Astrocyte (in vitro differentiated cells and primary cell): ENCODE results near the gene CA10.

Experiments
- EZH2 ChIP-seq: IDR thresholded peaks from 2 replicates; pipeline ENCODE4 v1.6.1; 2012; ENCODE audit warnings: mild to moderate bottlenecking, low read length, inconsistent platforms; ENCODE audit not compliant: insufficient read depth
- TF ChIP-seq, protein P1 (sequence below): IDR thresholded peaks from 2 replicates; pipeline ENCODE4 v1.5.1; 2011; ENCODE audit warnings: low read depth, mild to moderate bottlenecking, inconsistent platforms, low read length, moderate library complexity; ENCODE audit not compliant: insufficient read depth

DNA sequence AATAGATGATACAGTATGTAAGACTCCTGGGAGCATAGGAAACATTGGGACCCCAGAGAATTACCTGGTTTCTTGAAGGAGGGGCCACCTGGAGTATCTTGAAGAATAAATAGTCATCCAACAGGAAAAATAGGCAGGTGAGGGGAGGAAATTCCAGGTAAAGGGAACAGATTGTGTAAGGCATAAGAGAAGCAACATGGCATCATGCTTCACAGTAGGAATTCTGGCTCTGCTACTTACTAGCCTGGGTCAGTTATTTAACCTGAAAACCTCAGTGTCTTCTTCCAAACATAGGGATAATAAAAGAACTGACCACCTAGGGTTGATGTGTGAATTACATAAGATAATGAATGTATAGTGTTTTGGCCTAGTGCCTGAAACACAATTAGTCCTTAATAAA, 122.1 kb downstream of the CA10 start:
- TF ChIP-seq, protein P1, sequence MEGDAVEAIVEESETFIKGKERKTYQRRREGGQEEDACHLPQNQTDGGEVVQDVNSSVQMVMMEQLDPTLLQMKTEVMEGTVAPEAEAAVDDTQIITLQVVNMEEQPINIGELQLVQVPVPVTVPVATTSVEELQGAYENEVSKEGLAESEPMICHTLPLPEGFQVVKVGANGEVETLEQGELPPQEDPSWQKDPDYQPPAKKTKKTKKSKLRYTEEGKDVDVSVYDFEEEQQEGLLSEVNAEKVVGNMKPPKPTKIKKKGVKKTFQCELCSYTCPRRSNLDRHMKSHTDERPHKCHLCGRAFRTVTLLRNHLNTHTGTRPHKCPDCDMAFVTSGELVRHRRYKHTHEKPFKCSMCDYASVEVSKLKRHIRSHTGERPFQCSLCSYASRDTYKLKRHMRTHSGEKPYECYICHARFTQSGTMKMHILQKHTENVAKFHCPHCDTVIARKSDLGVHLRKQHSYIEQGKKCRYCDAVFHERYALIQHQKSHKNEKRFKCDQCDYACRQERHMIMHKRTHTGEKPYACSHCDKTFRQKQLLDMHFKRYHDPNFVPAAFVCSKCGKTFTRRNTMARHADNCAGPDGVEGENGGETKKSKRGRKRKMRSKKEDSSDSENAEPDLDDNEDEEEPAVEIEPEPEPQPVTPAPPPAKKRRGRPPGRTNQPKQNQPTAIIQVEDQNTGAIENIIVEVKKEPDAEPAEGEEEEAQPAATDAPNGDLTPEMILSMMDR = no peak
- no peak for TF ChIP-seq EZH2
